Eye (tissue), 1 donor: Measurements from ENCODE around the gene PLD6.
"Not testable (repeated sequence)": the region's sequence is repeated elsewhere in the genome, so short reads cannot be mapped to it uniquely, and the experiment has no call there.

ENCODE experiments used
- DNase-seq: peaks from one replicate; pipeline ENCODE4 v3.0.0-alpha.2; 2015

PLD6 gene

GRCh38 chr17:17206124-17206912 lies at the start of gene PLD6:
PLD6 (minus strand) TSS chr17:17206333; CDS start chr17:17206286, 47 bp downstream.
- peak; percentile 85 for DNase-seq

DNA sequence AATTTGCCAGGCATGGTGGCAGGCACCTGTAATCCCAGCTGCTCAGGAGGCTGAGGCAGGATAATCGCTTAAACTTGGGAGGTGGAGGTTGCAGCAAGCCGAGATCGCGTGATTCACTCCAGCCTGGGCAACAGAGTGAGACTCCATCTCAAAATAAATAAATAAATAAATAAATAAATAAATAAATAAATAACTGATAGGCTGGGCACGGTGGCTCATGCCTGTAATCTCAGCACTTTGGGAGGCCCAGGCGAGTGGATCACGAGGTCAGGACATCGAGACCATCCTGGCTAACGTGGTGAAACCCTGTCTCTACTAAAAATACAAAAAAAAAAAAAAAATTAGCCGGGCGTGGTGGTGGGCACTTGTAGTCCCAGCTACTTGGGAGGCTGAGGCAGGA lies 49.6 kb upstream of the PLD6 start:
- DNase-seq, result not testable (repeated sequence)

- DNase-seq, result no peak
These were observed 47.9 kb upstream of the PLD6 start for GRCh38 chr17:17254036-17254435.

DNA sequence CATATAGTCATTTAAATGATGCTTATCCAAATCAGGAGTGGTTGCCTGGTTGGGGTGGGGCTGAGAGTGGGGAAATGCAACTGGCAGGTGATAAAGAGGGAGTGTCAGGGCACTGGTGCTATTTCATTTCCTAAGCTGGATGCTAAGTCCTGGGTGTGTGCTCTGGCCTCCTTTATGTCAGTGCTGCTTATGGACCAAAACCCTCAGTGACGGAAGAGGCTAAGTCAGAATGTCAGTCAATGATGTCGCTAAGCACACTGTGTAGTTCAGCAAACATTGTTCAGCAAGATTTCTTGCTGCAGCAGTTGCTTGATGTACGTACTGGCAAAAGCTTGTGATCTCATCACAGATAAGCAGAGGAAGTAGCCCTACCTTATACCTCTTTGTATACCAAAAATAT lies 47.3 kb upstream of the PLD6 start:
- no peak for DNase-seq

DNA sequence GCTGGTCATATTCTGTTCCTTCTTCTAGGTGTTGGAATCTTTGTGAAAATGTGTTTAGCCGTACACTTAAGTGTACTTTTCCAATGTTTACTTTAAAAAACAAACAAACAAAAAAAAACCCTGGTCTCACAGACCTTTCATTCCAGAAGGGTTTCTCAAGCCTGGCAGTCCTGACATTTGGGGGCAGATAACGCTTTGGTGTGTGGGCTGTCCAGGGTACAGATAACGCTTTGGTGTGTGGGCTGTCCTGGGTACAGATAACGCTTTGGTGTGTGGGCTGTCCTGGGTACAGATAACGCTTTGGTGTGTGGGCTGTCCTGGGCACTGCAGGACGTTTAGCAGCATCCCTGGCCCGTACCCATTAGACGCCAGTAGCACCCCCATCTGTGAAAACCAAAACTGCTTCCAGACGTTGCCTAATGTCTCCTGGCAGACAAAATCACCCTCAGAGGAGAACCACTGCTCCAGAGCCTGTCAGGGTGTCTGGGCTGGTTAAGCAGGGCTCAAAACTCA lies 46.1 kb upstream of the PLD6 start:
- no peak for DNase-seq

DNA sequence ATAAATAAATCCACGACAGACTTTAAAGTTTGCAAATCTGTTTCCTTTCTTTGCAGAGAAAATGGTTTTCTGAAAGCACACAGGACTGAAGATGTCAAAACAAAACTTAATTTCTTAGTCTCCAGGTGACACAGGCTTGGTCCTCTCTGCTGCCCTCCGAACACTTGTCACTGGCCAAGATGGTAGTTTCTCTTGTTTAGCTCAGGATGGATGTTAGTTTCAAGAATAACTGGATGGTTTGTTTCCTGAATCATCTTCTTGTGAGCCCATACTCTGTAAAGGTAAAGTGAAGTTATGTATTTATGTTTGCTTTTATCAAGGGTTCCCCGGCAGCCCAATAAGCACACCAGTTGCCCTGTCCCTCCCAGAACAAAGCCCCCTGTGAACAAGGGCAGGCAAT lies 40.7 kb upstream of the PLD6 start:
- no peak for DNase-seq

DNA sequence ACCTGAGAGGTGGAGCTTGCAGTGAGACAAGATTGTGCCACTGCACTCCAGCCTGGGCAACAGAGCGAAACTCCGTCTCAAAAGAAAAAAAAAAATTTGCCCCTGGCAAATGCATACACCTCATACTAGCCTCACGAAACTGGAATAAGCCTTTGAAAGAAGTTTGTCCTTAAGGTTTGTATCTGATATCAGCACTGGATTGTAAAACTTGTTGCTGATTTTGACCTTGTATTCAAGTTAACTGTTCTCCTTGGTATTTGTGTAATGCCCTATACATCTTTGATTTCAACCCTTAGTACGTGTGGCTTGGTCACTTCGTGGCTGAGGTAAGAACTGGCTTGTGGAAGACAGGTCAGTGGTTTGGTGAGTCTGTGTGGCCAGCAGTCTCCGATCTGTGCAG lies 37.0 kb upstream of the PLD6 start:
- no peak for DNase-seq

- no peak for DNase-seq
These were observed 36.1 kb upstream of the PLD6 start for GRCh38 chr17:17242246-17242645.

DNA sequence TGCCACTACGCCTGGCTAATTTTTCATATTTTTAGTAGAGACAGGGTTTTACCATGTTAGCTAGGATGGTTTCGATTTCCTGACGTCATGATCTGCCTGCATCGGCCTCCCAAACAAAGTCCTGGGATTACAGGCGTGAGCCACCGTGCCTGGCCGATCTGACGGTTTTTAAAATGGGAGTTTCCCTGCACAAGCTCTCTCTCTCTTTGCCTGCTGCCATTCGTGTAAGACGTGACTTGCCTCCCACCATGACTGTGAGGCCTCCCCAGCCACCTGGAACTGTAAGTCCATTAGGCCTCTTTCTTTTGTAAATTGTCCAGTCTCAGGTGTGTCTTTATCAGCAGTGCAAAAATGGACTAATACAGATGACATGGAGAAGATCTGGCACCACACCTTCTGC lies 35.5 kb upstream of the PLD6 start:
- no peak for DNase-seq

GRCh38 chr17:17239832-17240231 lies 33.7 kb upstream of the PLD6 start:
- DNase-seq, result no peak

- DNase-seq, result peak; percentile 97
These were observed 31.1 kb upstream of the PLD6 start, which contains the start of gene FLCN for GRCh38 chr17:17237026-17237799. FLCN (minus strand) TSS chr17:17237168; CDS start chr17:17228137, 9,031 bp downstream.

- DNase-seq, result peak; percentile 69
These were observed 30.3 kb upstream of the PLD6 start for GRCh38 chr17:17236295-17237025.

GRCh38 chr17:17235212-17236174 lies 29.4 kb upstream of the PLD6 start:
- peak; percentile 37 for DNase-seq

DNA sequence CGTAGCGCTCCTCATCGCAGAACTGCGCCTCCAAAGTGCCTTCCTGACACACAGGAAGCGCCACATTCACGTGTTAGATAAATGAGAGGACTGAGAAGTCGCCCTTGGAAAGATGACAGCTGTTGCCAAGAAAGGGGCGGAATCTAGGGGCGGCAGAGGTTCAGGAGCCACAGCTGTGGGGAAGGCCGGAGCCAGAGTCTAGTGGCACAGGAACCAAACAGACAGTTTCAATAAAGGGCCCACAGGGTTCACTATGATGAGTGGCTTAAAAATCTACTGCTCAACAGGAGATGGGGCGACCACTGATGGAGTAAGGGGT lies 26.1 kb upstream of the PLD6 start:
- no peak for DNase-seq

DNA sequence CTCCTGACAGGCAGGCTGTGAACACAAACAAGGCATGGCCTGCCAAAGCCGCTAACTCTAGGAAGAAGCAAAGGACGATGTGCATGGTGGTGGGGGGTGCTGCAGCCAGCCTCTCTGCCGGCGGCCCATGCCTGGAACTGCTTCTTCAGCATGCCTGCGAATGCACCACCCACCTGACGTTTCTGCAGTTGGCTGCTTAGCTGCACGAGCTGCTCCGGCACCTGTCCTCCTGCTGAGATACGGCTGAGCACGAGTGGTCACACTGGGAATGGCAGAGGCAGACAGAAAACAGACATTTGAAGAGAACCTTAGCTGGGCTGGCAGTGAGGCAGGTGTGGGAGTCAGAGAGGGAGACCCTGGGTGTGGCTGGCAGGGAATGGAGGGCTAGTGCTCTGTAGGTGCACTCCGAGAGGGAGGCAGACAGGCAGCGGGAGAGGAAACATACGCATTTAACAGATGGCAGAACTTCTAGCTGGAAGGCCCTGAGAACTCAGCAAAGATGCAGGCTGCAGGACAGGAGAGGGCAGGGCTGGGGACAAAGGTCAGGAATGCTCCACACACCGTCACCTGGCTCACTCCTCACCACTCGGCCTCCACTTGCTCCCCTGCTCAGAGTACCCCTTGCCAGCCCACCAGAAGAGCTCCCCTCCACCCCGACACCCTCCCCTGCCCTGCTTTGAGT lies 25.6 kb upstream of the PLD6 start:
- no peak for DNase-seq

GRCh38 chr17:17229416-17230384 lies 23.6 kb upstream of the PLD6 start:
- DNase-seq, result no peak

GRCh38 chr17:17228521-17229279 lies 22.6 kb upstream of the PLD6 start:
- no peak for DNase-seq

- DNase-seq, result no peak
These were observed 21.7 kb upstream of the PLD6 start for GRCh38 chr17:17227608-17228520.
